HG03108 (cell line): Measurements from ENCODE around the gene SPEN.
A peak's percentile ranks its signal among the peaks of the same experiment; 100 is the strongest.

Source experiments
- ATAC-seq: cut with Tn5 transposase; IDR thresholded peaks from one replicate; pipeline ENCODE4 v1.9.1; 2021; ENCODE audit warnings: moderate library complexity; ENCODE audit not compliant: unreplicated experiment

The SPEN gene

DNA sequence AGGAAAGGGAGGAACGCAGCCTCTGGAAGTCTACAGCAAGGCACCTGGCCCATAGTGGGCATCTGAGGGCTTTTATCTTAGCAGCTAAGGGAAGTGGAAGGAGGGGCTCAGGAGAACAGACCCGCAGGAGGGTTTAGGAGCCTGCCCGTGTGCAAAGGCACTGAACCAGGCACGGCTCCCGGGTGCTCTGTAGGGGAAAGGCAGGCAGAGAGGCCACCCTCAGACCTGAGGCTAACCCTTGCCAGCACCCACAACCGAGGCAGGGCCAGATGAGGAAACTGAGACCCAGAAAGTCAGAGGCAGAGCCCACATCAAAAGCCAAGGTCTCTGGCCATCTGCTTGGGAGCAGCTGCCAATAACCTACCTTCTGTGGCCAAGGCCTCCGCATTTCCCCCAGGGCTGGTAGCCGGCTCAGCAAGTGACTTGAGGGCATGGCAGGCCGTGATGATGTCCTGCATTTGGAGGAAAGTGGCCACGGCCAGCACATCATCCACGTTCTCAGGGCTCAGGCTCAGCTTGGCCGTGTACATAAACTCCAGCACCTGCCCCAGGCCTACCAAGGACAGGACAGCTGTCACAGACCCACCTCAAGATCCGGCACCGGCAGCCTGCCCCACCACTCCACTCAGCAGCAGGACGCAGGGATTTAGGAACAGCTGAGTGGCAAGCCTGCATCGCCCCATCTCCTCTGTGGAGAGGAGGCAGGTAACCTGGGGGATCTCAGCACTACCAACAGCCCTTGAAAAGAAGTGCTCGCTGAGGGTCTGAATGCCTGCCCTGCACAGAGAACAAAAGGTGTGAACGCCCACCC, 99.3 kb downstream of the SPEN start:
- ATAC-seq = no peak

DNA sequence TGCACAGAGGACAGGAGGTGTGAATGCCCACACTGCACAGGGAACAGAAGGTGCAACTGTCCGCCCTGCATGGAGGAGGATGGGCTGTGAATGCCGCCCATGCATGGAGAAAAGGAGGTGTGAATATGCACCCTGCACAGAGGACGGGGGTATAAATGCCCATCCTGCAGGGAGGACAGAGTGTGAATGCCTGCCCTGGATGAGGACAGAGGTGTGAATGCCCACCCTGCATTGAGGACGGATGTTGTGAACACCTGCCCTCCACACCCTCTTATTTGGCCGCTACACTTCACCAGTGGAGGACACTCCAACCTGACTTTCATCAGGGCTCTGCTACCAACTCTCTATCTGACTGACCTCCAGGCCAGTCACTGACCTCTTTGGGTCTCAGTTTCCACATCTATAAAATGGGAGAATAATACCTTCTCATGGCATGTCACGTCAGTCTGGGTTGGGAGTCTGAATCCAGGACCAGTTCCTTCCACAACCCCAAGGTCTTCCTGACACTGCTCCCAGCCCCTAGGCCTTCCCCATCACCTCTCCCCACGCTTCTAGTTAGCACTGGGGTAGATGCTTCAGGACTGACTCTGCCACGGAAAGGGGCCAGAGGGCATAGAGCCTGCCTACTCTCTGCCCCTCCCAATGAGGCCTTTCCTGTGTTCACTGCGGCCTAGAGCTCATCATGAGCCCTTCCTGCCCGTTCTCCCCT, 100.0 kb downstream of the SPEN start:
- ATAC-seq = no peak

DNA sequence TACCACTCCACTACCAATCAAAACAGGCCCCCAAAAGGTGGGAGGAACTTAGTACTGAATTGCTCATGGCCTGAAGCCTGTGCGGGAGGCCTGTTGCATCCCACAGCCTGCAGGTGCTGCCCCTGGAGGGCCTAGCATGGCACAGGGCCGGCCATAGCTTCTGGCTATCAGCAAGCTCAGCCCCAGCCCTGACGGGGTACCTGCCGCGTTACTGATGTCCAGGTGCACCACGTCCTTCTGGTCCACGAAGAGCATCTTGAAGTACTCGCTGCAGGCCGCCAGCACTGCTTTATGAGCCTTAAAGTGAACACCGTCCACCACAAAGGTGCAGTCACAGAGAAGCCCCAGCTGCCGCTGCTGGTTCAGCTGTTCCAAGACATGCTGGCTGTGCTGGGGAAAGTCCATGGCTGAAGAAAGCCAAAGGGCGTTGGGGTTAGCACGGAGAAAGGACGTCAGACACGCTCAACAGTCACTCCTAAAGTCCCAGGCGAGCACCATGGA, 100.6 kb downstream of the SPEN start:
- no peak for ATAC-seq

DNA sequence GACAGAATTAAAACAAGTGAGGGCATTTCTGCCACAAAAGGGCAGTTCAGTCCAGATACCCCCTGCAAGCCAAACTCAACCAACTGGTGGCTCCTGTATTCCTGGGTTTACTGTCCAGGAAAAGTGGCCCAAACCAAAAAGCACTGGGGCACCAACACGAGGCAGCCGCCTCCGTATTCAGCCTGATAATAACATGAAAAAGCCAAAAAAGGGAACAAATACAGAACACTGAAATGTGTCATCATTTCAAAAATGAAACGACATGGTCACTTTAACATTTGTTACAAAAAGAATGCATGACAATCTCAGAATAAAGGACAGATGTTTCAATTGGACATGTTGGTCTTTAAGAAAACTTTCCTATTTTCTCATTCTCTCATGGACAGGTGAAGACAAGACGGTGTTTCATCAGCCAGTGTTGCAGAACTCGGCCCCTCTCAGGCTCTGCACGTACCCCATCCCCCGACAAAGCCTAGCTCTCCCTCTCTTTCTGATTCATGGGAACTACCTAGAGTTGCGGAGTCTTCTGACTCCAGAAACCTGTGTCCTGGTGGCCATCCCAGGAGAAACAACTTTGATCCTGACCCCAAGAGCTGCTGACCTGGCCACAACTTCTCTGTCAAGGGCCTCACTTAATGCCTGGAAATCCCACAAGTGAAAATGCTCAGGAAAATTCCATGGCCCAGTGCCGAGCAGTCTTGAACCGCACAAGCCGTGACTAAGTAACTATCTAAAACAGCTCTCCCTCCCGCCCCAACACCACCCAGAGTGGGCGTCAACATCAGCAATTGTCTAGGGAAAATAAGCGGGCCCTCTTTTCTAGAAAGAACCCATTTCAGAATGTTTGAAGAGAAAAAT, 101.3 kb downstream of the SPEN start:
- no peak for ATAC-seq

DNA sequence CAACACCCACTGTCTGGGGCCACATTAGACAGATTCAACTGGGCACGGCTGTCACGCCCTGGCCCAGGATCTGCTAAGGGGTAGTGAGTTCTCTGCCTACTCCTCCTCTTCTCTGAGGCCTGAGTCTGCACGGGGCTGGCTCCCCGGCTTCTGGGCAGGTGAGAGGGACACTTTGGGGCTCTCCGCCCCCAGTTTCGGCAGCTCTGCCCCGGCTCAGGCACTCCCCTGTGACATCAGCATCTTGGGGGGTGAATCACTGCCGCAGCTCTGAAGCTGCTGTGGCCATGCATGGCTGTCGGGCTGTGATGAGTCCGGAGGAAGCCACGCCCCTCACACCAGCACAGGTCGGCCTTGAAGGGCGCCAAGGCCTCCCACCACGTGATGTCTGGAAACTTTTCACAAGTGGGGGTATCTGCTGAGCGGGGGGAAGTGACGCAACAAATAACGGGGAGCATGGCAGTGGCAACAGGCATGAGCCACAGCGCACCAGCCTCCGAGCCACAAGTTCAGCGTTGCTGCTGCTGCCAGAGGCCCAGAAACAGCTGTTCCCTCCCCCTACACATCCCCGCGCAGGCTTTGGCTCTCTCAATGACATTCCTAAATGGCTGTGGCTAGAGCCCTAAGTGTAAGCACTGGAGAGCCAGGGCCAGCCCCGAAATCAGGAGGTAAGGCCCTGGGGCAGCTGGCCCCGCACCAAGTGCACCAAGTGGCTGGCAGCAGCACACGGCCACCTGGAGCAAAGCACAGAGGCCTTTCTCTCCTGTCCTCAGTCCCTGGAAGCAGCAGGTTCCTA, 102.1 kb downstream of the SPEN start:
- peak; percentile 70 for ATAC-seq

DNA sequence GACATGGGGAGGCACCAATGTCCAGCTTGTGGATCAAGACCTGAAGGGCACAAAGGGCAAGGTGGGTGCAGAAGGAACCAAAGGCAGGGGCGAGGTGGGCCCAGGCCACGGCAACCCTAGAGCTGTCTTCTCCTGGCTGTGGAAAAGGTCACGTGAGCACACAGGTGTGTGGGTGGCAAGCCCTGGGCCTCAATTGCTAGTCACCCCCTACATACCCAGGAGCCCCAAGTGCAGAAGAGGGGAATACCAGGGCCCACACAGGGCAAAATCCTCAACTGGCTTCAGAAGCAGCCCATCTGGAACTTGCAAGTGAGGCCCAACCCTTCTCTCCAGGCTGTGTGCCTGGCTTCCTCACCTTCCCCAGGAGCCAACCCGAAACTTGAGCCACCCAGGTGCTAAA, 102.8 kb downstream of the SPEN start:
- ATAC-seq = no peak

DNA sequence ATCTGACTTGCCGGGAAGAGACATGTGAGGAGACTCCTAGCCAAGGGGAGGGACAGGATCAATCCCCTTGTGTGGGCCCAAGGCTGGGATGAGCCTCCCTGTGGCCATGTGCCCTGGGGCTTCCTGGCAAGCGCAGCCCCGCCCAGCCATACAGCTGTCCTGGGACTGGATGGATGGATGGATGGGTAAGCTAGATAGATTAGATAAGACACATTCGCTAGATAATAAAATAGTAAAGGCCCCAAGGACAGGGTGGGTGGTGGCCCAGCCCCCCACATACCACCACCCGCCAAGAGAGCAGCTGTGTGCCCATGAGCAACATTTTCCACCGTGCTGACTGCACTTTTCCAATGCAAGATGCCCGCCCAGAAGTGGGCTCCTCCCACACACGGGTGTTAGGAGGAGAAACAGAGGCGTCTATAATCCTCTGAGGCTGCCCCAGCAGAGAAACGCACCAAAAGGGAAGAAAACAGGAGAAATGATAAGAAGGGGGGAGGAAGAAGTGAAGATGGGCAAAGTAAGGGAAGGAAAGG, 103.3 kb downstream of the SPEN start:
- ATAC-seq = no peak

DNA sequence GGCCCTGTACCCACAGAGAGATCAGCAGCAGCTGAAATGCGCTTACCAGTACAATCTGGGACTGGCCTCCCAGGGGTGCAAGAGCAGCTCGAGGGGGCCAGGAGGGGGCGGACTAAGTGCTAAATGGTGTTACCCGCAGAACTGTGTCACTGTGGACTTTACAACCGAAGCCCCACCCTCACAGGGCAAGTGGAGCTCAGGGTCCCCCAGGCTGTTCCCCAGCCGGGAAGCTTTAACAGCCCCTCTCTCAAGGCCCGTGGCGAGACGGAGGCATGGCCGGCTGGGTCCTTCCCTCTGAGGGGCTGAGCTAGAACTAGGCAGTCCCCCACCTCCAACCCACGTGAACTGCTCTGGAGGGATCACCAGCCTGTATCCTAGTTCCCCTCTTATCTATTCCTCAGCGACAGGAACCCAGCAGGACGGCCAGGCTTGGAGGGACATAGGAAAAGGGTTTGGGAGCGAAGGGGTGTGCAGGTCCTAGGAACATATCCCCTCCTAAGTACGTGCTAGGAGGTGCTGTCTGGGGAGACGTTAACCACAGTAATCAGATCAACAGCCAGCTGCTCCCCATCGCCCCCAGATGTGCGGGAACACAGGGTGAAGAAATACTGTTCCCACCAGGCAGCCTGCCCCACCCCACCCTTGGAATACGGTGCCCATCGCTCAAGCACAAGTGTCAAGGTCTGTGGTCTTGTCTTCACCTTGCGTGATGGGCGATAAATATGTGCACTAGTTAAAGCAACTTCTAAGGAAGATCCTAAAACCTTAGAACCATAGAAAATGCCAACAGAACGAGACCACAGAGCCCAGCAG, 104.0 kb downstream of the SPEN start:
- no peak for ATAC-seq

DNA sequence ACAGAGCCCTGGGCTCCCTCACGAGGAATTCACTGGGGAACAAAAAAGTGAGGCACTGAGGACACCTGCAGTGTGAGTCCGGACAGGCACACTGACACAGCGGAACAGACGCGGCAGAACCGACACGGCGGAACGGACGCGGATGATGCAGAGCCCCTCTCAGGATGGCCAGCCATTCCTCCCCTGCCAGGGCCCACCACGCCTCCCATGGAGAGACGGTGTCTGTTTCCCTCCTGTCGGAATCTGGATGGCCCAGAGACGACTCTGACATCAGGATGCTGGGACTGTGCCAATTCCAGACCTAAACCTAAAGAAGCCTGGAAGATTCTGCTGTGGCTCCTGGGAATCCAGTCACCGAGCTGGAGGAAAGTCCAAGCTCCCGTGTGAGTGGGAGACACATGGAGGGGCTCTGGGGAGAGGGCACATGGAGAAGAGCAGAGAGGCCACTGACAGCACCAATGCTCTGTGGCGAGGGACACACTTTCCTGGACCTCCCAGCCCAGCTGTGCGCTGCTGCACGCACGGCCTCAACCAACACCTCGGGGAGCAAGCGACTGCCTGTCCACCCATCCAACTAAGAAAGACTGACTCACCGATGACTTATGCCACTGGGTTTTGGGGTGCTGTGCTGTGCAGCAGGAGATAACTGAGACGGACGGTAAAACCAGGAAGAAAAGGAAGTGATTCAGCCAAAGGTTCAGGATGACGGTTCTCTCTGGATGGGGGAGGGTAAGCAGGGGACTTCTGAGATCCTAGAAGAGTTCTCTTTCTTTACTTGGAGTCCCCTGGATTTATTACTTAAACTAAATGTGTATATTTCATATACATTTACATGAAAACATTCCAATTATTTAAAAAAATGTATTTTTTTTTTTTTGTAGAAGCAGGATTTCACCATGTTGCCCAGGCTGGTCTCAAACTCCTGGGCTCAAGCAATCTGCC, 105.1 kb downstream of the SPEN start:
- no peak for ATAC-seq

DNA sequence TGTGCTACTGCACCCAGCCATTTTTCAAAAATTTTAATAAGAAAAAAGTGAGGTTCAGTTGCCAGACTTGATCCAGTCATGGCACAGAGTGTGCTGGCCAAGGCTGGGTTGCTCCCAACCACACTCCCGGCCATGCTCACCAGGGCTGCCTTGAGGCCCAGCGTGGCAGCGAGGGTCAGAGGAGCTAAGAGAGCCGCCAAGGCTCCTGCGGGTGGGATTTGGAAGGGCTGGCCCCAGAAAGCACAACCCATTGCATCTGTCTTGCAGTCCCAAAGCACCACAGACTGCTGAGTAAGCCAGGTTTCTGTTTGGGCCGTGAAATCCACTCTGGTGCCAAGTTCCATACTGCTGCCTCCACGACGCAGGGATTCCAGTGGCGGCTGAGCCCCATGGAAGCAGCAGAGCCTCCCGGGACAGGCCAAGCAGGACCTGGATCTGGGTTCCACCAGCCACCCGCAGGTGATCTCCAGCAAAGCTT, 105.8 kb downstream of the SPEN start:
- ATAC-seq = no peak

DNA sequence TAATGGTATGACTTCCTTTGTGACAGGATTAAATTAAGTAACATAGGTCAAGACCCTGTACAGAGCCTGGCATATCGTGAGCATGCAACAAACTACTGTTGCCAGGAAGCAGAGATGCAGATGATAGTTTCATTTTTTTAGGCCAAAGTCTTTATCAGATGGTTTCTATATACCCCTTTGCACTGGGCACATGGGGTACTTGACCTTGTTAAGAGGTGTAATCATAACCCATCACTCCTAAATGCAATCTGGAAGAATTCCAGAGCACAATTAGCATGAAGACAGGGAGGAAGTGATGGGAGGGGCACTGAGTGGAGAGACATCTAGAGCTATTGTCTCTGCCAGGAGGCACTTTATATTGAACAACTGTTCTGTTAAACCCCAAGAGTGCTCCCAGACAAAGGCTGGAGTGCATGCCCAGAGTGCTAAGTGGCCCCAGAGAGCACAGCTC, 106.3 kb downstream of the SPEN start:
- ATAC-seq = no peak

DNA sequence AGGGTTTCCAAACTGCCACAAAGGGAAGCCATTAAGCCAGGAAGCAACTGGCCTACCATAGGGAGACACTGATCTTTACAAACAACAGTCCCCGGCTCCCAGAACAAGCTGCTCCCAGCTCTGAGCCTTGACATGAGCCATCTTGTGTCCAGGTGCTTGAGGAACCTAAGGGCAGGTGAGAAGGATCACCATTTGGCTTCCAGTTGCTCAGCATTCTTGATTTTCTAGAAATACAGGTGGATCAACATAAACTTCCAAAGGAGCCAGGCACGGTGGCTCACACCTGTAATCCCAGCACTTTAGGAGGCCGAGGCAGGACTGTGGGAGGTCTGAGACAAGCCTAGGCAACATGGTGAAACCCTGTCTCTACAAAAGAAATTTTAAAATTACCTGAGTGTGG, 106.8 kb downstream of the SPEN start:
- ATAC-seq = no peak

DNA sequence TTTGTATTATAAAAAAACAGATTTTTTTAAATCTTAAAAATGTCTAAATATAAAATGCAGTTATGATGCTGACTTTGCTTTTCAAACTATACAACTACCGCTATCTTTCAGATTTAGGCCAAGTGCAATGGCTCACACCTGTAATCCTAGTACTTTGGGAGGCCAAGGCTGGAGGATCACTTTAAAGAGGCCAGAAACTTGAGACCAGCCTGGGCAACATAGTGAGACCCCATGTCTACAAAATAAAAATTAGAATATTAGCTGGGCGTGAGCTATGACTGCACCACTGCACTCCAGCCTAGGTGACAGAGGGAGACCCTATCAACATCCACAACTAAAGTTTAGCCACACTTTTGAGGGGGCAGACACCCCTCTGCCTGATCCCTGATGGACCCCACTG, 108.0 kb downstream of the SPEN start:
- ATAC-seq = no peak

DNA sequence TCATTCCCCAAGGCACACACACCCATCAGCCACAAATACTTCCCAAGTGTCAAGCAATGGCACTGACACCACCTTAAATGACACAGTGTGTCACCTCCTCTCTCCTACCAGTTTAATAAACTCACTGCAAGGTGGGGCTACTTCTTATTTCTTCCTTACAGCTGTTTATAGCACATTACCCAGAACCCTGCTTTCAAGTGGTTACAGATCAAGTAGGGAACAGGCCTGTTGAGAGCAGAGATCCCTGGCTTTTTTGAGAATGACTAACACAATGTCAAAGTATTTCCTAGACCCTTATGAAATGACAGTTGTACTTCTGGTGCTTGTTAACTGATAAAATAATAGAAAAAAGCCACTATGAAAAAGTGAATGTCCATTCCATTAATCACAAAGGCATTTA, 108.6 kb downstream of the SPEN start:
- no peak for ATAC-seq

DNA sequence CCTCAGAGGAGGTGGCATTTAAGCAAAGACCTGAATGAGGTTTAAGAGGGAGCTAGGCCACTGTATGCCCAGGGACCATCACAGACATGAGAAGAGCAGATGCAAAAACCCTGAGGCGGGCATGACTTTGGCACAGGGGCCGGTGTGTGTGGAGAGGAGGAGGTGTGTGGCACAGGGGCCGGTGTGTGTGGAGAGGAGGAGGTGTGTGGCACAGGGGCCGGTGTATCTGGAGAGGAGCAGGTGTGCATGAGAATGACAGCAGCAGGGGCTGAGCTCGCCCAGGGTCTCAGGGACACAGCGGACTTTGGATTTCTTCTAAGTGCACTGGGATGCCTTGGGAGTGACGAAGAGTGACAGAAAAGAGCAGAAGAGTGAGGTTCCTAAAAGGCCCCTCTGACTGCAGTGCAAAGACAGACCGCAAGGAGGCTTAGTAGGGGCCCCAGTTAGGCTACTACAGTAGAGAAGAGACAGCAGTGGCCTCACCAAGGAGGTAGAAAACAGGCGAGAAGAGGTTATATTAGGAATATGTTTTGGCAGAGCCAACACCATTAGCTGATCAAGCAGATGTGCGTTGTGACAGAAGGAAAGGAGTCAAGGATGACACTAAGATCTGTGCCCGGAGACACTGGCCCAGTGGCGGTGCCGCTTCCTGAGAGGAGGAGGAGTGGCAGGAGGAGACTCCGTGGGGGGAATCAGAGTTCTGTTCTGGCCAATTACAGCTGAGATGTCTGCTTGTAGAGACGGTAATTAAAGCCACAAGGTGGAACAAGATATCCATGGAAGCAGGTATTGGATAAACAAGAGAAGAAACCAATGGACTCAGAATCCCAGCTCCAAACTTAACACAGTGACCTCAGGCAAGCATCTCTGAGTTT, 110.0 kb downstream of the SPEN start:
- ATAC-seq = no peak

DNA sequence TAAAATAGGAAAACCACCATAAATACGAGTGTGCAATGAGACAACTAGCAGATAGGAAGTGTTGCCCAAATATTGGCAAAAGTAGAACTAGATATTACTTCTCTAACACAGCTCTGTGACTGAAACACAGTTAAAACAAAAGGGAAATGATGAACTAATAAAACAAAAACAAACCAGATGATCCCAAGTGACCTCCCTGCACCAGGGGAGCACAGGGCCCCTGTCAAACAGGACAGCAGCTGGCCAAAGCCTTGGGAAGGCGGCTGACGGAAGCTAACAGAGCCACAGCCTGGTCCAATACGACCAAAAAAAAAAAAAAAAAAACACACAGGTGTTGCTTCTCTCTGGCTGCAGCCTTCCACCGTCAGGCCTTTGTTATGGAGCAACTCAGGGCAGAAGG, 110.6 kb downstream of the SPEN start:
- ATAC-seq = no peak

DNA sequence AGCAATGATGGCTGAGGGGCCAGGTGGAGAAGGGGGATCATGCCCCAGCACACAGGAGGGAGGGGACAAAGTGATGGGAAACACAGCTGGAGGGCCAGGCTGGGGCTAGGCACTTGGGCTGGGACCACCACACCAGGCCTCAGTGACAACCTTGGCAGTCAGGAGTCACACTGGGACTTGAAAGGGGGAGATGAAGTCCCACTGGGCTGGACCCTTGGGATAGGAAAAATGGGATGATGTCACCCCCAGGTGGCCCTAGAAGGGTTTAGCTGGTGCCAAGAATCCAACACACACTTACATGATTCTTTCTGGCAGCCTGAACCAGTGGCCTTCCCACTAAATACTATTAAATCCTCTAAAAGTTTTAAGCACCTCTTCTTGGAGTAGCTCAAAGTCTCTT, 111.3 kb downstream of the SPEN start:
- no peak for ATAC-seq
